Retinal pigment epithelial cell (primary cell): Measurements from ENCODE around the gene DAD1.

ENCODE experiments used
- DNase-seq: peaks from one replicate; pipeline ENCODE4 v3.0.0-alpha.2; 2010; ENCODE audit warnings: low read depth
- H3K4me3 ChIP-seq: 2 replicates; pipeline ENCODE4 v1.5.1; 2011; ENCODE audit warnings: mild to moderate bottlenecking, low read length, control low read depth, moderate library complexity
- TF ChIP-seq, protein P1 (sequence below): conservative IDR thresholded peaks from 2 replicates; pipeline ENCODE4 v1.5.1; 2011; ENCODE audit warnings: low read depth, low read length, control low read depth, inconsistent platforms

DAD1 gene

DNA sequence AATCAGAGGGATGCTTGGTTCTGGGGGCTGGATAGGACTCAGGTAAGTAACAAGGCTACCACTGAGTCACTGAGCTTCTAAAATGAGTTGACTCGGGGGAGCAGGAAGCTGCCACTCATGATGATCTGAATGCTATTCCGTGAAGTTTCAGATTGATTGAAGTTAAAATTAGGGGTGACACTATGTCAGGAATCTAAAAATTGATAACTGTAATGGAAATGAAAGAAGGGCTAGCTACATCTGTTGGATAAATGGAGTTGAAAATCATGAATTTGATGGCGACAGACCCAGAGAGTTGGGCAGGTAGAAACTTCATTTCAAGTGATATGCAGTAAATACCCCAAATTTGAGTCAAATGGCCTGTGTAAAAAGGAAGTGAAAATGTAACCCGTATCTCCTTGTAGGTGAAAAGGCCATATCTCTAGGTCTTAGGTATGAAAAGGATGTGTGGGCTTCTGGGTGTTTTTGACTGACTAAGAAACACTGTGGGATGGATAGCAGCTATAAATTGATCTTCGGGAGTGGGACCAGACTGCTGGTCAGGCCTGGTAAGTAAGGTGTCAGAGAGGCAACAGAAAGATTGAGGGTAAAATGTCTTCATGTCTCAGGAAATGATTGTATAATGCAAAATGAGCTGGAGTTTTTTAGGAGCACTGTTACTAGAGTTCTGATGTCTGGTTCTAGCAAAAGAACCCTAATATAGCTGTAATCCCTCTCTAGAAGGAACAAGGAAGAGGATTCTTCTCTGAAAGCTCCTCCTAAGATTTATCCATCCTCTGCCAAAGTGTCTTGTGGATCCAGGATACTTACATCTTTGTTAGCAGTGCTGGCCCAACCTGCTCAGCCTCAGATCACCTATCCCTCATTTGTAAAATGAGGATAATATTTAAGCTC is 57.3 kb downstream of the DAD1 start:
- TF ChIP-seq, protein P1, sequence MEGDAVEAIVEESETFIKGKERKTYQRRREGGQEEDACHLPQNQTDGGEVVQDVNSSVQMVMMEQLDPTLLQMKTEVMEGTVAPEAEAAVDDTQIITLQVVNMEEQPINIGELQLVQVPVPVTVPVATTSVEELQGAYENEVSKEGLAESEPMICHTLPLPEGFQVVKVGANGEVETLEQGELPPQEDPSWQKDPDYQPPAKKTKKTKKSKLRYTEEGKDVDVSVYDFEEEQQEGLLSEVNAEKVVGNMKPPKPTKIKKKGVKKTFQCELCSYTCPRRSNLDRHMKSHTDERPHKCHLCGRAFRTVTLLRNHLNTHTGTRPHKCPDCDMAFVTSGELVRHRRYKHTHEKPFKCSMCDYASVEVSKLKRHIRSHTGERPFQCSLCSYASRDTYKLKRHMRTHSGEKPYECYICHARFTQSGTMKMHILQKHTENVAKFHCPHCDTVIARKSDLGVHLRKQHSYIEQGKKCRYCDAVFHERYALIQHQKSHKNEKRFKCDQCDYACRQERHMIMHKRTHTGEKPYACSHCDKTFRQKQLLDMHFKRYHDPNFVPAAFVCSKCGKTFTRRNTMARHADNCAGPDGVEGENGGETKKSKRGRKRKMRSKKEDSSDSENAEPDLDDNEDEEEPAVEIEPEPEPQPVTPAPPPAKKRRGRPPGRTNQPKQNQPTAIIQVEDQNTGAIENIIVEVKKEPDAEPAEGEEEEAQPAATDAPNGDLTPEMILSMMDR = no peak
- no peak overlapping the region for H3K4me3 ChIP-seq
- DNase-seq = no peak

DNA sequence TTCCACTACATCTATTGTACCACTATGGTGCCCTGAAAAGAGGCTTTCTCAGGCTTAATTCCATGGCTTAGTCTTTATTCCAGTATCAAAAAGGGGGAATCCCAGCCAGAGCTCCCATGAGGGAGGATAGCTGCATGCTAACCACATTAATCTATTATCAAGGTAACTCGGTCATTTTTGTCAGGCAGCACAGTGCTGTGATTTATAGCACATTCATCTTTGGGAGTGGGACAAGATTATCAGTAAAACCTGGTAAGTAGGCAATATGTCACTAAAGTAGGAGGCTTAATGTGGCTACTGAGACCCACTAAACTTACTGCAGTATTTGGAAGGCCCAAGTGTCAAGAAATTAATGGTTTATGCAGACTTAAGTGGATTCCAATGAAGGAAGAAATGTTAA is 58.9 kb downstream of the DAD1 start:
- TF ChIP-seq, protein P1 = no peak
- H3K4me3 ChIP-seq = no peak overlapping the region
- DNase-seq = no peak

DNA sequence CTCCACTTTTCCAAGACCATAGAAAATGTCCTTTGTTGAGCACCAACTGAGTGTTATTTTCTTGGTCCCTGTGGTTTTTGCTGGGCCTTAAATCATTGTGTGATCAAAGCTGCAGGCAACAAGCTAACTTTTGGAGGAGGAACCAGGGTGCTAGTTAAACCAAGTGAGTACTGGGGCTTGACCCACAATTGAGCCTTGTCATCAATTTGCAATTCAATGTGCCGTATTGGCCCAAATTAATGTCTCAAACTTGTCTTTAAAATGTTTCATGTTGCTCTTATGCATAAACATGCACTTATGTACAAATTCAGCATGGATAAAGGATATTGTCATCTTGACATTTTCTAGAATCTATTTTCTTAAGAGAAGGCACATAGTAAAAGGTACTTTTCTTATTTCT is 62.3 kb downstream of the DAD1 start:
- no peak for DNase-seq
- TF ChIP-seq, protein P1 = no peak
- no peak overlapping the region for H3K4me3 ChIP-seq

DNA sequence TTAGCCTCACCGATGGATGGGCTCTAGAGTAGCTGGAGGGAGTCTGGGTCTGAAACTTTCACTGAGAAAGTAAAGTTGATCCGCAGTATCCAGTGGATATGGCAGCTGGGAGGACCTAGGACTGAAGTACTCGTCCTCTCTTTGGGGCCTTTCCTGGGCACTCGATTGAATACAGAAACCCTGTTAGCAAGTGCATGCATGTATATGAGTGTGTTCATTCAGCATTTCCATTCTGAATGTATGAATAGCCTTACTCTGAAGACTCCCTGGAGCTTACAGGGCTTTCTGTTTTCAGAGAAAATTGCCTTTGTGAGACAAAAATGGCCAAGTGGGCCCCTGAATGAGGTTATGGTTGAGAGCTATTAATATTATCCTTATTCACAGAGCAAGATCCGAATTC is 62.8 kb downstream of the DAD1 start:
- TF ChIP-seq, protein P1 = no peak
- no peak for DNase-seq
- H3K4me3 ChIP-seq = no peak overlapping the region

DNA sequence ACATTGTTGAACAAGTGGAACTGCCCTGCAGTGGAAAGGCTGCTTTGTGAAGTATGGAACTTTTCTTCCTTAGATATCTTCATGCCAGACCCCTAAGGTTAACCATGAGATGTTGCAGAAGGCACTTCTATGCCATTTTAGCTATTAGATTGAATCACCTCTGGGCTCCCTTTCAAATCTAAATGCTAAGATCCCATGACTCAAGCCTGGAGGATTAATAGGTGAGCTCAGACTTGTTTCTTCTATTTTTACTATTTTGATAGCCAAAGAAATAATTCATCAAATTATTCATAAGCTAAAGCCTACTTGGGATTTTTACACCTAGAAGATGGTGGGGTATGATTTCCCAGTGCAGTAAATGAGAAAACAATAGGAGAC is 64.3 kb downstream of the DAD1 start:
- TF ChIP-seq, protein P1 = no peak
- H3K4me3 ChIP-seq = no peak overlapping the region
- no peak for DNase-seq

DNA sequence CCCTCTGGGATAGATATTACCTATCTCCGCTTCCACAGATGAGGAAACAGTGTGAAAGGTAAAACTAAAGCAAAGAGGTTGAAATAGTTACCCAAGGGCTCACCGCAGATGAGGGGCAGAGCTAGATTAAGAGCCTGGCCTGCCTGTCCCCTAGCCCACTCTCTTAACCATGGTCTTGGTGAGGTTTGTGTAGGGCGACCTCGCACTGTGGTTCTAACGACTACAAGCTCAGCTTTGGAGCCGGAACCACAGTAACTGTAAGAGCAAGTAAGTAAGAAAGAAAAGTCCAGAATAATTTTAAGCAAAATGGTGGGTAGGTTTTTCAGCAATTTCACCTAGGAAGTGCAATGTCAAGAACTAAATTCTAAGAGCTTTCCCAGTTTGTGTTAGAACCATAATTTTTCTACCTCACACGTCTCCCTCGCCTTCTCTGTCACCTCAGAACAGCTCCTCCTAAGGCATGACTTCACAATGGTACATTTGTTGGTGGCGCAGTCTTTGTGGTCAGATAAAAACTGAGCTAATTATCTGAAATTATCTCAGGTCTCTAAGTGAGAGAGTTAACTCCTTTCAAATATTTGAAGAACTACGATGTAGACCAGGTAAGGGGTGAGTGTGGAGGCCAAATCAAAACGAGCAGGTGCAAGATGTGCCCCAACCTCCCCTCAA is 64.8 kb downstream of the DAD1 start:
- TF ChIP-seq, protein P1 = no peak
- no peak overlapping the region for H3K4me3 ChIP-seq
- DNase-seq = no peak

DNA sequence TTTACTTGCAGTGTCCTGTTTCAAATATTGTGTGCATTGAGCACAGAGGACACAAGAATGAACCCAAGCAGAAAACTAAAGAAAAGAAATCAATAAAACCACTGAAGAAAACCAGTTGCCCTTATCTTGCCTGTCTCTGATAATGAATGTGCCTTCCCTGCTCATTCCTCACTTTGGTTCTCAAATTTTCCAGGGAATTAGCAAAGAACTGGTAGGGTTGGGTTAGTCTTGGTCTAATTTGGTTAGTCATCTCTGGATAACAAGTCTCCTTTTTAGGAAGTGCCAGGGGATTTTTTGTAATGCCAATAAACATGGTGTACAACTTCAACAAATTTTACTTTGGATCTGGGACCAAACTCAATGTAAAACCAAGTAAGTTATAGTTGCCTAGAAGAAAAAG is 65.7 kb downstream of the DAD1 start:
- DNase-seq = no peak
- TF ChIP-seq, protein P1 = no peak
- H3K4me3 ChIP-seq = no peak overlapping the region
